VCaP (cell line): ENCODE results near the gene NDUFAF2.

Source experiments
- H3K27ac ChIP-seq: fragments of 450-650 bp; 2 replicates; pipeline ENCODE4 v1.5.1; 2017
- TF ChIP-seq, protein P1 (sequence below): fragments of 450-650 bp; conservative IDR thresholded peaks from 2 replicates; pipeline ENCODE4 v1.5.1; 2017; ENCODE audit warnings: mild to moderate bottlenecking, moderate library complexity

Gene NDUFAF2

DNA sequence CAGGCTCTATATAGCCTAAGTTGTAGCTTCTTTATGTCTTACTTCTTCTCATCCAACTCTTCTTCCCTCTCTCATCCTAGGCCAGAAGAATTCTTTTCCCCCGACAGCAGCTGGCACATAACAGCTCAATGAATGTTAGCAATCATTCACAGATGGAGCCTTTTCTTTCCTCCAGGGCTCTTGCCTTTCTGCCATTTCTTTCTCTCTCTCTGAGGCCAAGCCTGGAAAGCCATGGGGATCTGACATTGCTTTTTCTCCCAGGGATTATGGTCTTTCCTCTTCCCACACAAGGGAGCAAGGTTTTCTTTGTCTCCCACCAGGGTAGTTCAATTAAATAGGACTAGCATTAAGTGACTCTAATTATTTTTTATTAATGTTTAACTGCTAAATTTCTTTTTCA, 196.8 kb downstream of the NDUFAF2 start:
- TF ChIP-seq, protein P1, sequence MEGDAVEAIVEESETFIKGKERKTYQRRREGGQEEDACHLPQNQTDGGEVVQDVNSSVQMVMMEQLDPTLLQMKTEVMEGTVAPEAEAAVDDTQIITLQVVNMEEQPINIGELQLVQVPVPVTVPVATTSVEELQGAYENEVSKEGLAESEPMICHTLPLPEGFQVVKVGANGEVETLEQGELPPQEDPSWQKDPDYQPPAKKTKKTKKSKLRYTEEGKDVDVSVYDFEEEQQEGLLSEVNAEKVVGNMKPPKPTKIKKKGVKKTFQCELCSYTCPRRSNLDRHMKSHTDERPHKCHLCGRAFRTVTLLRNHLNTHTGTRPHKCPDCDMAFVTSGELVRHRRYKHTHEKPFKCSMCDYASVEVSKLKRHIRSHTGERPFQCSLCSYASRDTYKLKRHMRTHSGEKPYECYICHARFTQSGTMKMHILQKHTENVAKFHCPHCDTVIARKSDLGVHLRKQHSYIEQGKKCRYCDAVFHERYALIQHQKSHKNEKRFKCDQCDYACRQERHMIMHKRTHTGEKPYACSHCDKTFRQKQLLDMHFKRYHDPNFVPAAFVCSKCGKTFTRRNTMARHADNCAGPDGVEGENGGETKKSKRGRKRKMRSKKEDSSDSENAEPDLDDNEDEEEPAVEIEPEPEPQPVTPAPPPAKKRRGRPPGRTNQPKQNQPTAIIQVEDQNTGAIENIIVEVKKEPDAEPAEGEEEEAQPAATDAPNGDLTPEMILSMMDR = no peak
- no peak overlapping the region for H3K27ac ChIP-seq

DNA sequence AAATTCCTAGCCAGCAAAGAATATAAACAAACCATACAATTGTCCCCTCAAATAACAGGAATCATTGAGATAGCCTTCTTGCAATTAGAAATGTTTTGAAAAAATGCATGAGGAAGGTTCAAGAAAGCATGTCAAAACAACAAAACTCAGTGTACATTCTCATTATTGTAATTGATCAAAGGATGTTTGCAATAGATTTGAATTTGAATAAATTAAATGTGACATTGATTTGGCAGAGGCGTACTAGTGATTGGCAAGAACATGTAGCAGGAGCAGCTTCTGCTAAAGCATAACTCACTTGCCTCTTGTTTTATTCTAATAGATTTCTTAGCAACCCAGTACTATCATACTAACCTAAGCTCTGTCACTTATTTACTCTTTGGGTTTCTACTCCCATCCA, 197.4 kb downstream of the NDUFAF2 start:
- TF ChIP-seq, protein P1 = no peak
- peak overlapping the region; percentile 9; the same call in 1 of the 2 replicates for H3K27ac ChIP-seq

- peak overlapping the region; percentile 9; the same call in 1 of the 2 replicates for H3K27ac ChIP-seq
- TF ChIP-seq, protein P1 = no peak
Observed at GRCh38 chr5:61142811-61143210, 197.8 kb downstream of the NDUFAF2 start.

DNA sequence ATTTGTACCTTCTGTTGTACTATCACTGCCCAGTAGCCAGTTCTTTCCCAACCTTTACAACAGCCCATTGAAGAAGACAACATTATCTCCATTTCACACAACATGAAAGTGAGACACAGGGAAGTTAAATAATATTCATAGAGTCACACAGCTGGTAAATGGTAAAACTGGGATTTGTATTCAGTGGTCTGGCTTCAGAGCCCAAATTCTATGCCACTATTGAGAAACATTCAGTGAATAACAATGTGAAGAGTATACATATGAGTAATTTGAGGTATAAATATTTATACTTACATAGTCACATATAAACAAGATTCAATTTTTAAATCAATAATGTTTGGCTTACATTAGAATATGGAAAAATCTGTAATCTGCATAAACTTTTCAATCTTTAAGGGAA, 203.5 kb downstream of the NDUFAF2 start:
- H3K27ac ChIP-seq = no peak overlapping the region
- TF ChIP-seq, protein P1 = no peak

- no peak overlapping the region for H3K27ac ChIP-seq
- TF ChIP-seq, protein P1 = no peak
Observed at GRCh38 chr5:61151893-61152292, 206.9 kb downstream of the NDUFAF2 start.

- TF ChIP-seq, protein P1 = no peak
- H3K27ac ChIP-seq = no peak overlapping the region
Observed at GRCh38 chr5:61159070-61159469, 214.1 kb downstream of the NDUFAF2 start.

DNA sequence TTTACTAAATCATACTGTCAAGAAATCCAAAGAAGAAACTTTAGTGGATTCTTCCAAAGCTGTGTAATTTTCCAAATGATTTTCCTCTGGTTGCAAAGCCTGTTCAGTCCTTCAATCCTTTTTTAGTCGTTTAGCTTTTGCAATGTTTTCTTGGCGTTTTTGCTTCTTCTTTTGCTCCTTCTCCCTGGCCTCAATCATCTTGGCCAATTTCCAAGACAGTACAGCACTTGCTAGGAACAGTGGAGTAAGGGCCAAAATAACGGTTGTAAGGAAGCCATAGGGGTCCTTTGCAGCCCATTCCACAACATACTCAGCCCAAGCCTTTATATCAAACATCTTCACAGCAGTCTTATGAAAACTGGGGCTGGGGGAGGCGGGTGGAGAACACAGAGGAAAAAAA, 214.8 kb downstream of the NDUFAF2 start:
- TF ChIP-seq, protein P1 = no peak
- no peak overlapping the region for H3K27ac ChIP-seq
